WTC11 (cell line): ENCODE measurements around the gene WDR59. TPM values are rescaled to one million over a fixed set of nuclear protein-coding genes. Genes with fewer than 3 reads are reported as not detected.

Experiments
- ATAC-seq: fragments of 200-7000 bp; cut with Tn5 transposase; 2 replicates; pipeline ENCODE4 v1.10.0; 2021; ENCODE audit warnings: mild to moderate bottlenecking, moderate library complexity
- Bru-seq: library from RNA; stranded (reverse); fragments of 400-500 nt; gene quantifications from one replicate; lab custom pipeline; 2021; lab: Mats Ljungman, UMichigan
- CTCF ChIA-PET: fragments of 300-600 bp; sonication (Branson Sonifier 250); formaldehyde crosslinking; loops from one replicate; lab custom pipeline; 2021; ENCODE audit warnings: antibody characterized with exemption; lab: Charles Lee
- POLR2A ChIA-PET: fragments of 350-600 bp; sonication (Branson Sonifier 250); formaldehyde crosslinking; loops from one replicate; lab custom pipeline; 2021; ENCODE audit warnings: antibody characterized with exemption; lab: Charles Lee
- DNase-seq: peaks from one replicate; pipeline ENCODE4 v3.0.0; 2021; ENCODE audit warnings: low spot score
- H3K27ac Mint-ChIP-seq: 2 replicates; pipeline ENCODE4 v1.8.0; 2021; ENCODE audit warnings: mixed read lengths
- H3K27me3 Mint-ChIP-seq: 2 replicates; pipeline ENCODE4 v1.8.0; 2021; ENCODE audit warnings: low read depth, mild to moderate bottlenecking, moderate library complexity, mixed read lengths
- H3K36me3 Mint-ChIP-seq: 2 replicates; pipeline ENCODE4 v1.8.0; 2021; ENCODE audit warnings: mixed read lengths
- H3K4me1 Mint-ChIP-seq: 2 replicates; pipeline ENCODE4 v1.8.0; 2022; ENCODE audit warnings: mixed read lengths
- H3K4me3 Mint-ChIP-seq: 2 replicates; pipeline ENCODE4 v1.8.0; 2021; ENCODE audit warnings: mild to moderate bottlenecking, moderate library complexity, mixed read lengths
- H3K9me3 Mint-ChIP-seq: 2 replicates; pipeline ENCODE4 v1.8.0; 2021; ENCODE audit warnings: mixed read lengths
- CBFB ChIP-seq: sonication (generic); formaldehyde crosslinking; IDR thresholded peaks from 2 replicates; pipeline ENCODE4 v1.8.1; 2022; ENCODE audit warnings: mild to moderate bottlenecking, low read depth, missing genetic modification reagents
- CREM ChIP-seq: sonication (generic); formaldehyde crosslinking; IDR thresholded peaks from 2 replicates; pipeline ENCODE4 v1.8.1; 2022; ENCODE audit warnings: mild to moderate bottlenecking, missing genetic modification reagents, moderate library complexity
- ESRRA ChIP-seq: sonication (generic); formaldehyde crosslinking; IDR thresholded peaks from 2 replicates; pipeline ENCODE4 v1.8.1; 2022; ENCODE audit warnings: mild to moderate bottlenecking, missing genetic modification reagents, borderline replicate concordance
- ETV6 ChIP-seq: sonication (generic); formaldehyde crosslinking; IDR thresholded peaks from 2 replicates; pipeline ENCODE4 v1.8.1; 2022; ENCODE audit warnings: mild to moderate bottlenecking, missing genetic modification reagents
- FOXK1 ChIP-seq: sonication (generic); formaldehyde crosslinking; IDR thresholded peaks from 2 replicates; pipeline ENCODE4 v1.8.0; 2022; ENCODE audit warnings: mild to moderate bottlenecking, moderate library complexity, missing genetic modification reagents
- FOXP1 ChIP-seq: sonication (generic); formaldehyde crosslinking; IDR thresholded peaks from 2 replicates; pipeline ENCODE4 v1.8.0; 2022; ENCODE audit warnings: missing genetic modification reagents, mild to moderate bottlenecking, moderate library complexity, borderline replicate concordance
- GABPB1 ChIP-seq: sonication (generic); formaldehyde crosslinking; IDR thresholded peaks from 2 replicates; pipeline ENCODE4 v1.8.1; 2023; ENCODE audit warnings: mild to moderate bottlenecking, missing genetic modification reagents
- HMGXB4 ChIP-seq: sonication (generic); formaldehyde crosslinking; IDR thresholded peaks from 2 replicates; pipeline ENCODE4 v1.8.1; 2023; ENCODE audit warnings: mild to moderate bottlenecking, moderate library complexity, missing genetic modification reagents
- MAX ChIP-seq: sonication (generic); formaldehyde crosslinking; IDR thresholded peaks from 2 replicates; pipeline ENCODE4 v1.8.0; 2022; ENCODE audit warnings: mild to moderate bottlenecking, missing genetic modification reagents
- NFATC4 ChIP-seq: fragments of 250-450 bp; sonication (Bioruptor Pico); IDR thresholded peaks from 2 replicates; pipeline ENCODE4 v1.9.0; 2021; ENCODE audit warnings: mild to moderate bottlenecking
- NFYB ChIP-seq: sonication (generic); formaldehyde crosslinking; conservative IDR thresholded peaks from 2 replicates; pipeline ENCODE4 v1.8.0; 2022; ENCODE audit warnings: low read depth, missing genetic modification reagents
- SMAD3 ChIP-seq: sonication (generic); formaldehyde crosslinking; IDR thresholded peaks from 2 replicates; pipeline ENCODE4 v1.8.0; 2022; ENCODE audit warnings: missing genetic modification reagents, mild to moderate bottlenecking, borderline replicate concordance
- SP1 ChIP-seq: sonication (generic); formaldehyde crosslinking; conservative IDR thresholded peaks from 2 replicates; pipeline ENCODE4 v1.8.1; 2022; ENCODE audit warnings: missing genetic modification reagents
- TEAD1 ChIP-seq: sonication (generic); formaldehyde crosslinking; IDR thresholded peaks from 2 replicates; pipeline ENCODE4 v1.8.0; 2022; ENCODE audit warnings: mild to moderate bottlenecking, missing genetic modification reagents
- USF1 ChIP-seq: sonication (generic); formaldehyde crosslinking; IDR thresholded peaks from 2 replicates; pipeline ENCODE4 v1.8.0; 2022; ENCODE audit warnings: mild to moderate bottlenecking, missing genetic modification reagents
- ZMAT4 ChIP-seq: fragments of 250-450 bp; sonication (Bioruptor Pico); IDR thresholded peaks from 2 replicates; pipeline ENCODE4 v1.9.0; 2021; ENCODE audit warnings: mild to moderate bottlenecking
- ZNF281 ChIP-seq: sonication (generic); formaldehyde crosslinking; IDR thresholded peaks from 2 replicates; pipeline ENCODE4 v1.8.0; 2023; ENCODE audit warnings: mild to moderate bottlenecking, missing genetic modification reagents
- ZNF512 ChIP-seq: sonication (generic); formaldehyde crosslinking; IDR thresholded peaks from 2 replicates; pipeline ENCODE4 v1.8.1; 2022; ENCODE audit warnings: missing genetic modification reagents, borderline replicate concordance
- long read RNA-seq, 3 experiments: library from RNA in 1 of 3; library from capped mRNA in 1 of 3; library from polyadenylated mRNA in 1 of 3; unstranded in 2 of 3; stranded (forward) in 1 of 3; transcript quantifications; one replicate each; pipeline ENCODE4 v2.0.0, GENCODE V29; 2021
- total RNA-seq: library from RNA; stranded (reverse); gene quantifications from 3 replicates; pipeline ENCODE4 v1.2.3, GENCODE V29; 2021

Gene WDR59
- total RNA-seq (100 to 111 TPM (median 102 TPM) in 3 replicates), Bru-seq, nascent RNA (percentile 72 among the genes with signal in this experiment)
- long read RNA-seq, experiment 1, full-length matches to known transcripts, result 72 of 164 reads
- long read RNA-seq, experiment 1, partial matches to known transcripts, result 31 of 164 reads
- long read RNA-seq, experiment 1, other reads (novel, unspliced or antisense), result 61 of 164 reads
- long read RNA-seq, experiment 2, full-length matches to known transcripts, result 5 of 48 reads
- long read RNA-seq, experiment 2, partial matches to known transcripts, result 21 of 48 reads
- long read RNA-seq, experiment 2, other reads (novel, unspliced or antisense), result 22 of 48 reads
- long read RNA-seq, experiment 3, partial matches to known transcripts, result 13 of 19 reads
- long read RNA-seq, experiment 3, other reads (novel, unspliced or antisense), result 5 of 19 reads

GRCh38 chr16:74984529-74985296 is at the start of gene WDR59:
WDR59 (minus strand) TSS chr16:74985123; CDS start chr16:74985017, 106 bp downstream.
- Mint-ChIP-seq H3K9me3 (no peaks in the 10 kb centered on the region), H3K36me3 (peaks cover 2% of the 10 kb centered on the region; the same call in 1 of the 2 replicates), H3K27ac (peak within 1 kb of the TSS; percentile 80), H3K4me3 (peak within 1 kb of the TSS; percentile 85), H3K27me3 (no peaks in the 10 kb centered on the region), H3K4me1 (peaks cover 7% of the 10 kb centered on the region)
- TF ChIP-seq ESRRA (CRISPR knock-in tag) (no peak), CBFB (CRISPR knock-in tag) (no peak), ZMAT4 (CRISPR knock-in tag) (peak; percentile 5; the same call in 1 of the 2 replicates), FOXK1 (peak; percentile 79), NFYB (CRISPR knock-in tag) (peak; percentile 72), GABPB1 (CRISPR knock-in tag) (peak; percentile 60; the same call in 1 of the 2 replicates), NFATC4 (CRISPR knock-in tag) (no peak), ETV6 (CRISPR knock-in tag) (0 out of 2 replicates have a peak, but pooled peaks have one; percentile 21), MAX (peak; percentile 80), TEAD1 (peak; percentile 37; the same call in 1 of the 2 replicates), ZNF281 (peak; percentile 63; the same call in 1 of the 2 replicates), HMGXB4 (CRISPR knock-in tag) (peak; percentile 52; the same call in 1 of the 2 replicates), USF1 (CRISPR knock-in tag) (peak; percentile 48; the same call in 1 of the 2 replicates), CREM (CRISPR knock-in tag) (peak; percentile 47; the same call in 1 of the 2 replicates), ZNF512 (CRISPR knock-in tag) (no peak), SP1 (CRISPR knock-in tag) (peak; percentile 97), SMAD3 (peak; percentile 18; the same call in 1 of the 2 replicates), FOXP1 (CRISPR knock-in tag) (0 out of 2 replicates have a peak, but pooled peaks have one; percentile 13)
- ChIA-PET CTCF (interaction anchor here (0.6 to 2.7 kb wide), 11 partner anchors 13 to 401 kb away, joined by 3 to 39 read pairs (median 5); partner anchors contain the start of gene ZNRF1), POLR2A (interaction anchor here (0.5 to 2.2 kb wide), 11 partner anchors 8 to 374 kb away, joined by 3 to 18 read pairs (median 4); partner anchors contain the start of genes LDHD and ZNRF1)
- ATAC-seq, result peak; percentile 99
- DNase-seq, result peak; percentile 100
